Left forelimb (tissue), 1 donor: ENCODE data around the gene GNG12.

Experiments used
- DNase-seq: peaks from one replicate; pipeline ENCODE4 v3.0.0-alpha.2; 2018; ENCODE audit warnings: low spot score

The GNG12 gene

GRCh38 chr1:67753776-67754525, 79.3 kb downstream of the GNG12 start:
- DNase-seq = no peak

DNA sequence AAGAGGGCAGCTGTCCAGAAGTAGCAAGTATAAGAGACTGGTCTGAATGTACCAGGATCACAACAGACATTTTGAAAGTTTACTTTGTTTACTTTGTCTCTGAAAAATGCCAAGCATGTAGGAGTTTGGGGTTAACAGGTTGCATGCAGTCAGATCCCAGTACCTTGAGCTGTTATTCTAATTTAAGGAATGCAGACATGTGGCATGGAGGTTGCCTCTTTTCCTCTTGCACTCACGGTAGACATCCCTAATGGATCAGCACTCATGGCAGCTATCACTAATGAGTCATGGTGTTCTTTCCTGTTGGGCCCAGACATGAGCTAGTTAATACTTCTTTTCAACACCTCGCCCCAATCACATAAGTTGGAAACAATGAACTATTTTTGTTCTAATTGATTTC, 81.0 kb downstream of the GNG12 start:
- DNase-seq = no peak

DNA sequence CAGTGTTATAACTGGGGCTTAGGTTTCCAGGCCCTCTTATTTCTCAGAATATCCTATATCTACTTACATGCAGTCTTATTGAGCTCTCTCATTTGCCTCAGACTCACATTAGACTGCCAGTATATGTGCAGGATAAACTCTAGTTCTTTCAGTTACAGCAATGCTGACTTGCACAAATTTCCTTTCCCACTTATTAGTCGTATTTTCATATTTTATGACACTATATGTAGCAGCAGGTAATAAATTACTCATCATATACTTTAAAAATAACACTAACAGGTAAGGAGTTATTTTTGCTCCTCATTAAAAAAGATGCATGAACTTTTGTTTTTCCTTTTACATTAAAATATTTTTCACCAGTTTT, 82.6 kb downstream of the GNG12 start:
- no peak for DNase-seq

DNA sequence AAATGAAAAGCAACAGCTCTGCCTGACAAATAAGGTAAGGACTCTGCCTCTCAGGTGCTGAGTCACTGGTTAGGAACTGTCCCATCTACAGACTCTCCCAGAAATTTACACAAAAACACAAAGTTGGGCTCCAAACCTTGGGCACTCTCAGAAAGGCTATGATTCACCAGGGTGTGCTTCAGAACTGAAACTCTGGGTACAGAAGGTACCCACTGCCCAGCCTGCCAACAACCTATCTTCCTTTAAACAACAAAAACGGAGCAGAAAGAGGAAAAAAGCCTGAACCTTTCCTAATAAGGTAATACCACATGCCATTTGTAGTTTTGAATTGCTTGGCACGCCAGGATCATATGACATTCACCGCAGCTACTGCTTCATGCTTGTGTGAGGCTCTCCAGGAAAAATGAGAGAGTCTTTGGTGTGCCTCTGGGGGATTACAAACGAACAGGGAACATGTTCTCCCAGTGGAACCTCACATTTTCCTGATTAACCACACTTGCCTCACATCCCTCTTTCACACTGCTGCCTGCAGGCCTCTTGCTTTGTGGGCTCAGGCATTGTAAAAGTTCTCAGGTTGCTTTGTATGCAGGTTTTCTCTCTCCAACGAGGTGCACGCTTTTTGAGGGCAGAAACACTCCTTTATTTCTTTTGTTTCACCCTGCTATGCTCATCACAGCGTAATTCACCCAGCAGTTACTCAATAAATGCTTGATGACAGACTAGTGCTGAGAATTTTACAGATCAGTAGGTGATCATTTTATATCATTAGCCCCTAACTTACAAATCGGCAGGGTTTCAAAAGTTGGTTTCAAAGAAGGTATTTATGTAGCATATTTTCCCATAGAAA, 83.2 kb downstream of the GNG12 start:
- DNase-seq = no peak

- no peak for DNase-seq
These were observed 83.9 kb downstream of the GNG12 start for GRCh38 chr1:67749263-67749843.

DNA sequence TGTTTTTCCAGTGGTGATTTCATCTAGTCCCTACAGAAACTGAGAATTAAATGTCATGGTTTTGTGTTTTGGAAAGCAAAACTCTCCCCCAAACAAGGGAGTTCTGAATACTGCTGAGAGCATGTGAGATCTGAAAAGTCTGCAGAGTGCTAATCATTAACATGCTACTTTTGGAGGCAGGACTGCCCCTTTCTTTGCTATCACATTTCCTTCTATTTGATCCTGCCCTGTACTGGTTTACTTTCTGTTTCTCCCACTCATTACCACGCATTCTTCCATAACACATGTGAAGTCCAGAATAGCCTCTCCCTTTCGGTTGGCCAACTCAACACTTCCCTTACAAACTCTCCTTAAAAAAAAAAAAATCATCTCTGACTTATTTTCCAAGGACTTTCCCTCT, 84.6 kb downstream of the GNG12 start:
- no peak for DNase-seq

DNA sequence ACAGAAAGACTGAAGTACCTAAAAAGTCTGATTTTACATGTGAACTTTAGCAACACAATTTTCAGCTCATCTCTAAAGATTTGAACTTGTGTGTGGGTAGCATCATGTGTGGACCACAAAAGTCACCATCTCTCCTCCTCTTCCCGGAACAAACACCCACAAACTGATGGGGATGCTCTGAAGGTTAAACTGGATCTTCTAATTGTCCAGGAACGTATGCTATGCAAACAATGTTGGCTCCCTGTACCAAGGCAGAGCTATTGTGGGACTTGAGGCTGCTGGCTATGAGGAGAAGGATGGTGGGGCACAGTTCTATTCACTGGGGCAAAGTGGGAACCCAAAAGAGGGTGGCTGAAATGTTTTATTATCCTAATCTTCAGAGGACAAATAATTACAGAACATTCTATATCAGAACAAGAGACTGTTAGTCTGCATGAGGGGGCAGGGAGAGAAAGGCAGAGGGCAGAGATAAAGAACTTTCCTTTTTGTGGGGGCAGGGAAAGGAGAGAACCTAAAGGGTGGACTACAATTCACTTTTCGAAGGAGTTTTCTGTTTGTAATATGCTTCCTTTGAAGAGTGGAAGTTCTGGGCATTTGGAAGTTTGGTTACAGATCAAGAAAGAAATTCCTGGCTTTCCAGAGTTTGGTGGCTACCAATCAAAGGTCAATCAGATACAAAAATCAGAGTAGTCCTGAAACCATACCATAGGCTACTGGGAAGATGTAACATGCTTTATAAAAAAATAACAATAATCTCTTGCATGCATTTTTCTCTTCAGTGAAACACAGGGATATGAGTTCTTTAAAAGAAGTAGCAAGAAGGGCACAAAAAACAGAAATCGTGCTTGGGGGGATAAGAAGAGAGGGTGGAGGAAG, 85.4 kb downstream of the GNG12 start:
- DNase-seq = no peak

DNA sequence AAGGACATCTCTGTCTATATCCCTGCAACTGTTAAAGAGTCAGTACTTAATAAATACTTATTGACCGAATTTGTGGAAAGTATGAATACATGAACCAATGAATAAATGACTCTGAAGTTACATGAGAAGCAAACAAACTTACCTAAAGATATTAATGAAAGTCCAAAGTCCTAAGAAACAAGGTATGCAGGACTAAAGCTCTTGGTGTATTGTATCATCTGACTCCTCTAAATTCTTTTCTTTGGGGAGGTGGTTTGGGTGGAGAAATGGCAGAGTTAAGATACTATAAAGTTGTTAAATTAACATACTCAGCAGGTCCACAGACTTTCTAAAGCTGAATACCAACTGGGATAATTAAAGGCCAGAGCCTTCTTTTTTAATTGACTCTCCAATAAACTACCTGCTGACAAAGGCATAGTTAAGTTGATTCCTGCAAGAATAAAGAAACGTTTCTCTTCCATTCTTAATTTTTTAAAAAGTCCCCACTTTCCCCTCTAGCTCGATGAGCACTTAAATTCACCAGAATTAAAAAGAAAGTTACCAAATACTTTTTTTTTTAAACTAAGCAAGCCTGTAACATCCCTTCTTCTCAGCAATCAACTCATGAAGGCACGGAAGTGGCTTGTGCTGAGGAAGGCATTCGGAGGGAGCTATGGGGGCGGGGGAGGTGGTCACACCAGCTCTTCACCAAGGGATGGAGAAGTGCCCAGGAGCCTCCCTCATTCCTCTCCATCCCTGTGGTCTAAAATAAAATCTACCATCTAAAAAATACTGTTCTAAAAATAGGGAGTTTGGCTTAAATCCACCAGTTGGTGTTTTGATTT, 87.2 kb downstream of the GNG12 start:
- no peak for DNase-seq

DNA sequence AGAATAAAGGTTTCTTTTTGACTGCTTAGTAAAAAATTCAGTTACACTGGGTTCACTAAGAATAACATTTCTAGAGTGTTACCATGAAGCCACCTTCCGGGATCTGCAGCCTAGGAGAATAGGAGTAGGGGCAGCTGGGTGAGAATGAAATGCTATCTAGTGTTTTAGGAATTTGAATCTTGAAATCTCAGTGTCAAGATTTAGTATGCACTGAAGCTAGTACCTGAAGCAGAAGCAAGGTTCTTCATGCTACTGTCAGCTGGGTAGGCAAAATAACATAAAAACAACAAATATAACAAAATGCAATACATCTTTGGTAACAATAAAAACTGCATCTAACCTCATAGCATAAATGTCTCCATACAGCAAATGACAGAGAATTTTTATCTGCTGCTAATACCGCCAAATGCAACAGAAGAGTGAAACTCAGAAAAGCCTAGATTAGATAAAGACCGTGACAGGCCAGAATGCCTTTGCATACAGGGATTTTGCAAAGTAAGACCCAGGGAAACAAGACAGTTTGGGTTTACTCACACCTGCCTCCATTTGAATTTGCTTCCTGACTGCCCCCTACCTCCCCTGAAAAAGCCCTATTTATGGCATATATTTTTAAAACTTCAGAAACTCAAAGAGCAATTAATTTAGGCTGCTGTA, 90.1 kb downstream of the GNG12 start:
- no peak for DNase-seq

- no peak for DNase-seq
These were observed 91.5 kb downstream of the GNG12 start for GRCh38 chr1:67741736-67742135.

- no peak for DNase-seq
These were observed 92.1 kb downstream of the GNG12 start for GRCh38 chr1:67741121-67741520.

DNA sequence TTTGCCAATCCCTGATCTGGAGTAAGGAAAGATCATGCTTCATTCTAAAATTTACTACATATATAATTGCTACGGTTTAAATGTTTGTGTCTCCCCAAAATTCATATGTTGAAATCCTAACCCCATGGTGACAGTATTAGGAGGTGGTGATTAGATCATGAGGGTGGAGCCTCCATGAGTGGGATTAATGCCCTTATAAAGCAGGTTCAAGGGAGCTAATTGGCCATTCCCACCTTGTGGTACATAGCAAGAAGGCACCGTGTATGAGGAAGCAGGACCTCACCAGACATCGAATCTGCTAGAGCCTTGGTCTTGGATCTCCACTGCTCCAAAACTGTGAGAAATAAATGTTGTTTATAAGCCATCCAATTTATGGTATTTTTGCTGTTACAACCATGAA, 92.7 kb downstream of the GNG12 start:
- no peak for DNase-seq

DNA sequence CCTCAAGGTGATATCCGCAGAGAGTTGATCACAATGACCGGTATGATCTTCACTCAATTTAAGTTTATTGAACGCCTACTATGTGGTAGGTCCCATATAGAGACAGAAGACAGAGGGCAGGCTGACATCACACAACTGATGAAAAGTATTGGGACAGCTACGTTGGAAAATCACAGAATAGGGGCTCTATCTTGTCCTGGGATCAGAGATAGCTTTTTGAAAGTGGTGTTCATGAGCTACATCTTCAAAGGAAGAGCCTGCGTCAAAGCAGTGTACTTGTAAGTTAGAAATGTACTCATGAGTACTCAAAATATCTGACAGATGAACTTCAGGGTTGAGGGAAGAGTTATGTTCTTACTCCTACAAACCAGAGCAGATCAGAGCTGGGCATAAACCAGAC, 93.9 kb downstream of the GNG12 start:
- DNase-seq = no peak

DNA sequence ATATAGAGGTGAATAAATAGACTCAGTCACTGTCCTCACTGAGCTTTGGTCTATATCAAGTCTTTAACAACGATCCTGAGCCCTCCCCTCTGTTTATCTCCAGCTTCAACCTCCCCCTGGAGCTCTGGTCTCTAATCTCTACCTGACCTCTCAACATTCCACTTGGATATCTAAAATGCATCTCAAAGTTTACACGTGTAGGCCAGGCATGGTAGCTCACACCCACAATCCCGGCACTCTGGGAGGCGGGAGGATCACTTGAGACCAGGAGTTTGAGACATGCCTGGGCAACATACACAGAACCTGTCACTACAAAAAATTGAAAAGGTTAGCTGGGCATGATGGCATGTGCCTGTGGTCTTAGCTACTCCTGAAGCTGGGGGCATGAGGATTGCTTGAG, 94.9 kb downstream of the GNG12 start:
- DNase-seq = no peak

DNA sequence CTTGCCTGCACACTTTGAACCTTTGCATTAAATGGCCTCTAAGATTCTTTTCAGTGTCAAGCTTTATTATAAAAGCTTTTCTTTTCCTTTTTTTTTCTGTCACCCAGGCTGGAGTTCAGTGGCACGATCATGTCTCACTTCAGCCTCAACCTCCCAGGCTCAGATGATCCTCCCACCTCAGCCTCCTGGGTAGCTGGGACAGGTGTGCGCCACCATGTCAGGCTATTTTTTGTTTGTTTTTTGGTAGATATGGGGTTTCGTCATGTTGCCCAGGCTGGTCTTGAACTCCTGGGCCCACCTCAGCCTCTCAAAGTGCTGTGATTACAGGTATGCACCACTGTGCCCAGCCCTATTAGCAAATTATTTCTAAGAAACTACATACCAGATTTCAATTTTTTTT, 95.4 kb downstream of the GNG12 start:
- DNase-seq = no peak

- no peak for DNase-seq
These were observed 96.5 kb downstream of the GNG12 start for GRCh38 chr1:67736750-67737149.

GRCh38 chr1:67735806-67736627, 97.2 kb downstream of the GNG12 start:
- DNase-seq = no peak

- DNase-seq = no peak
These were observed 98.1 kb downstream of the GNG12 start for GRCh38 chr1:67735206-67735605.

DNA sequence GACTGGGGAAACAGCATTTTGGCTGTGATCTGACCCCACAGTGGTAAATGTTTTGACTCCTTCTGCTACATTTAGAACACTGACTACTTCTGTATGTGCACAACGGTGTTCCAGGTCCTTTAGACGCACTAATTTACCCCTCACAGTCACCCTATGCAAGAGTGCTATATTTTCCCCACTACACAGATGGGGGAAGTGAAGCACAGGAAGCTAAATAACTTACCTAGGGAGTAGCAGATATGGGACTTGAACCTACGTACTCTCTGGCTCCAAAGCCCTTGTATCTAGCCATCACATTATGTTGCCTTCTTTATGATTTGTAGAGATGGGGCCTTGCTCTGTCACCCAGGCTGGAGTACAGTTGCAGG, 99.0 kb downstream of the GNG12 start:
- DNase-seq = no peak
